NCI-H446 treated with DMSO at 0.1 percent for 48 hours (cell line): ENCODE measurements around the gene KCNK4.
A peak's percentile ranks its signal among the peaks of the same experiment; 100 is the strongest.

Experiments used
- DNase-seq: peaks from one replicate; lab custom pipeline; 2025; lab: John Stamatoyannopoulos, UW

Gene KCNK4

DNA sequence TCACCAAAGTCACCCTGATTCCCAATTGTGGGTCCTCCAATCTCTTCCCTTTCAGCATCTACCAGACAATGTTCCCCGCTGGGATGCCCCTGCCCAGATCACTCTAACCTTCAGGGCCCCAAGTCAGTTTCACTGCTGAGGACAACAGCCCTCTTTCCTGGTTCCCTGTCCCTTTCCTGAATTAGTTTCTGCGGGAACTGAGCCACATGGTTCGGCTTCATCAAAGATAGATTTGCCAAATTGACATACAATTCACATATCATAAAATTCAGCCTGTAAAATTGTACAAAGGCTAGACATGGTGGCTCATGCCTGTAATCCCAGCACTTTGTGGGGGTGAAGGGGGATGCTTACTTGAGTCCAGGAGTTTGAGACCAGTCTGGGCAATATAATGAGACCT lies 36.9 kb downstream of the KCNK4 start:
- no peak for DNase-seq

- DNase-seq, result no peak
These were observed 39.8 kb downstream of the KCNK4 start for GRCh38 chr11:64330888-64331287.

- DNase-seq, result peak; percentile 22
These were observed 40.7 kb downstream of the KCNK4 start for GRCh38 chr11:64331569-64332371.

DNA sequence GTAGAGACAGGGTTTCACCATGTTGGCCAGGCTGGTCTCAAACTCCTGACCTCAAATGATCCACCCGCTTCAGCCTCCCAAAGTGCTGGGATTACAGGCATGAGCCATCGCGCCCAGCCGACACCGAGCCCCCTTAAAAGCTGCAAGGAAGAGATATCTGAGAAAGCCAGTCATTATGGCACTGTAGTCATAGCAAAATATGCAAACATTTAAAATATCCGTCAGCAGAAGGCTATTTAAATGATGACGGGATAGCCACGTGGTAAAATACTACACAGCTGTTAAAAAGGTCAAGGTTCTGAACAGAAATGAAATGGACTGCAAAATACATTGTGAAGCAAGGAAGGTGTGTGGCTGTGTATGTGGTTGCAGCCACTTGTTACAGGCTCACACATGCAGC lies 42.5 kb downstream of the KCNK4 start:
- DNase-seq, result no peak

- DNase-seq, result peak; percentile 92
These were observed 43.9 kb downstream of the KCNK4 start for GRCh38 chr11:64334764-64335735.

- DNase-seq, result no peak
These were observed 46.6 kb downstream of the KCNK4 start for GRCh38 chr11:64337538-64338249.

DNA sequence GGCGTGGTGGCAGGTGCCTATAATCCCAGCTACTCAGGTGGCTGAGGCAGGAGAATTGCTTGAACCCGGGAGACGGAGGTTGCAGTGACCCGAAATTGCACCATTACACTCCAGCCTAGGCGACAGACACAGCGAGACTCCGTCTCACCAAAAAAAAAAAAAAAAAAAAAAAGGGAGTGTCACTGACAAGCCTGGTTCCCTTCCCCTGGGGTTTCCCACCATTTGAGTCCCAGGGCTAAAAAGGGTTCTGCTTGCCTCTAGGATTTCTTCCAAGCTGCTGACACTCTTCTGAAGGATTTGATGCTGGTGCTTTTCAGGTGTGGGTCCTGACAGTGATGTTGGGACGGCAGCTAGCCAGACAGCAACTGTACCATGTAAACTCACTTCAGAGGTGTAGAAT lies 47.6 kb downstream of the KCNK4 start:
- DNase-seq, result no peak

GRCh38 chr11:64339286-64339685 lies 48.2 kb downstream of the KCNK4 start:
- DNase-seq, result no peak

DNA sequence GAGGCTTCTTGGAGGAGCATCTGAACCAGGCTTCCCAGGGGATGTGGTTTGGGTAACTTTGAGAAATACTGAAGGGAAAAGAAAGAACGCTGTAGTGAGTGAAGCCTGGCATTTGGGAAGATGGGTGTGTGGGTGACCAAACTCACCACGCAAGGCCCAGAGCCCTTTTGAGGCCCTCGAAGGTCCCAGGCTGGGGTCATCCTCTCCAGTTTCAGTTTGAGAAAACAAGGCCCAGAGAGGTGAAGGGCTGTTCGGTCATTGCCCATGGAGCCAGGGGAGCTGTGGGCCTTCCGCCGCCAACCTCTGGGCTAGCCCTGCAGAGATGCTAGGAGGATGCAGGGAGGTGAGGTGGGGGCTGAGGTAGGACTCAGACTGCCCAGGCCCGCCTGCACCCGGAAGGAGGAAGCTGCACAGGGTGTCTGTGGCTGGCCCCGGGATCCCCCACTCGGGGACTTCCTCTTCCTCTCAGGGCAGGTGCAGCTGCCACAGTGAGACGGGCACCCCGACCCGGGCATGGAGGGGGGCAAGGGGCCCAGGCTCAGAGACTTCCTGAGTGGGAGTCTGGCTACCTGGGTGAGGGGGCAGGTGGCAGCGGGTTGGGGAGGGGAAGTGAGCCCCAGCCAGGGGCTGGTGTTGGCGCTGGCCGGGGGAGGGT lies 48.8 kb downstream of the KCNK4 start, which contains the start of gene CCDC88B:
Gene CCDC88B, plus strand, starts transcription at position 451 of the 655 bp plus-strand sequence. Its CDS starts 63 bp downstream, at position 514.
- no peak for DNase-seq

- DNase-seq, result no peak
These were observed 49.7 kb downstream of the KCNK4 start for GRCh38 chr11:64340671-64341335.

DNA sequence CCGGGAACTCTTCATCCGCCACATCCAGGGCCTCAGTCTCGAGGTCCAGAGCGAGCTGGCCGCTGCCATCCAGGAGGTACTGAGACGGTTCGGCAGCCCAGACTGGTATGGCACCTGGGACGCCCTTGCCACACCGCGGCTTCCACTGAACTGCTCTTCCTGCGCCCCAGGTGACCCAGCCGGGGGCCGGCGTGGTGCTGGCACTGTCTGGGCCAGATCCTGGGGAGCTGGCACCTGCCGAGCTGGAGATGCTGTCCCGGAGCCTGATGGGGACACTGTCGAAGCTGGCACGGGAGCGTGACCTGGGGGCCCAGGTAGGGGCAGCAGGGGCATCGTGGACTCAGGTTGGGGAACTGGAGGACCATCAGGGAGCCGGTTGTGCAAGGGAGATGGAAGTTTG lies 50.3 kb downstream of the KCNK4 start:
- no peak for DNase-seq

- DNase-seq, result peak; percentile 67
These were observed 51.0 kb downstream of the KCNK4 start for GRCh38 chr11:64341851-64342791.

DNA sequence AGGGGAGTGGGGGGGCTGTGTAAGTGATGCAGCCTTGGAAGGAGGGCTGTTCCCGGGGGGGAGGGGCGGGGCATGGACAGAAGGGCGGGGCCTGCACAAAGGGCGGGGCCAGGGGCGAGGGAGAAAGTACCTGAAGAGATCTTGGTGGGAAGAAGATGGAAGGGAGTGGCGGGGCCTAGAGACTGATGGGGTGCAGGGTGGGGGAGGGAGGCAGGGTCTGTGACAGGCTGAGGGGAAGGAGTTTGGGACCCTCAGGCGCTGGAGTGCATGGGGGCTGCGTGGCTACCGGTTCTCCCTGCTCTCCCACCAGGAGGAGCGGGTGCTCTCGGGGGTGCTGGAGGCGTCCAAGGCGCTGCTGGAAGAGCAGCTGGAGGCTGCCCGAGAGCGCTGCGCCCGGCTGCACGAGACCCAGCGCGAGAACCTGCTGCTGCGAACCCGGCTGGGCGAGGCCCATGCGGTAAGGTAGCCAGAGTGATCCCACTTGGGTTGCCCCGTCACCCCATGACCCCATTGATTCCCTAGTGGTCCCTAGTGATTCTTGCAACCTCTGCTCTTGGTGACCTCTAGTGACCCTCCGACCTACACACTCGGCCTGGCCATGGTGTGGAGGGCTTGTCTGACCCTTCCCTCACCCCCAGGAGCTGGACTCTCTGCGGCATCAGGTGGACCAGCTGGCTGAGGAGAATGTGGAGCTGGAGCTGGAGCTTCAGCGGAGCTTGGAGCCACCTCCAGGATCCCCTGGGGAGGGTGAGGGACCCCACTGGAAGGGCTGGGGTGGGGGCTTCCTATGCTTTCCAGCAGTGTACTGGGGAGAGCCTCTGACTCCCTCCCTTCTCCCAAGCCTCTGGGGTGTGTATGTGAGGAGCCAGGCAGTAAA lies 52.0 kb downstream of the KCNK4 start:
- no peak for DNase-seq

GRCh38 chr11:64343767-64344559 lies 52.9 kb downstream of the KCNK4 start:
- DNase-seq, result no peak

- DNase-seq, result no peak
These were observed 53.7 kb downstream of the KCNK4 start for GRCh38 chr11:64344787-64345186.

DNA sequence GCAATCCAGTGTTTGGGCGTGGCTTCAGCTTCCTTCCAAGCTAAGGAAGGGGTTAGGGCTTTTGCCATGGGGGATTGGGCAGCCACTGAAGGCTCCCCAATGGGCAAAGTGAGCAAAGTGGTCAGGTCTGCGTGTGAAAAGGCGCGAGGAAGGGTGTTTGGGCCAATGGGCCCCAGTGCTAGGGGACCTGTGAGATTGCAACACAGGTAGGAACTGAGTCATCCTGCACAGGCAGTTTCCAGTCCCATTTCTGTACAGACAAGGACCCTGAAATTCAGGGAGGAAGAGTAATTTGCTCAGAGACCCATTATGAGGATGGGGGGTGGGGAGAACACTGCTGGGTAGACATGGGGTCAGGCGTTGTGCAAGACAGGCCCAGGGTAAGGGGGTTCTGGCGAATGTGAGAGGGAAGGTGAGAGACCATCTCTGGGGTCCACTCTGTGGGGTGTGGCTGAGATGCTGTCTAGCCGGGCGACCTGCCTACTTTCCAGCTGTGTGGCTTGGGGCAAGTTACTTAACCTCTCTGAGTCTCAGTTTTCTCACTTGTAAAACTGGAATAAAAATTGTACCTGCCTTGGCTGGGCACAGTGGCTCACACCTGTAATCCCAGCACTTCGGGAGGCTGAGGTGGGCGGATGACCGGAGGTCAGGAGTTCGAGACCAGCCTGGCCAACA lies 56.2 kb downstream of the KCNK4 start:
- DNase-seq, result no peak

GRCh38 chr11:64348383-64349024 lies 57.4 kb downstream of the KCNK4 start:
- DNase-seq, result peak; percentile 40
